CD14-positive monocyte (primary cell): ENCODE results near the gene ESRRG. TPM values are rescaled to one million over a fixed set of nuclear protein-coding genes. Genes with fewer than 3 reads are reported as not detected.

Source experiments
- DNase-seq, 3 donors: peaks; one replicate each; pipeline ENCODE4 v3.0.0-alpha.2; 2011 to 2022
- H2AFZ ChIP-seq: 2 replicates; pipeline ENCODE4 v1.6.0; 2012; ENCODE audit warnings: mild to moderate bottlenecking, low read depth, low read length, inconsistent platforms; ENCODE audit not compliant: insufficient read depth, poor library complexity, severe bottlenecking
- H3K27ac ChIP-seq, 2 donors: 1 replicate in 1 of 2; 2 replicates in 1 of 2; pipeline ENCODE4 v1.5.1; 2012 to 2013; ENCODE audit warnings: low read length in 2 of 2, control low read depth in 1 of 2, inconsistent platforms in 1 of 2, low read depth in 1 of 2, mild to moderate bottlenecking in 1 of 2
- H3K27me3 ChIP-seq, 2 donors: one replicate each; pipeline versions ENCODE4 v1.6.0 to v1.6.1; 2011 to 2013; ENCODE audit warnings: low read length in 2 of 2; ENCODE audit not compliant: control insufficient read depth in 2 of 2, insufficient read depth in 2 of 2
- H3K36me3 ChIP-seq, 2 donors: replicated peaks in 1 of 2; 1 replicate in 1 of 2; 2 replicates in 1 of 2; pipeline versions ENCODE4 v1.5.1 to v1.6.1; 2012 to 2013; ENCODE audit warnings: low read length in 2 of 2, control low read depth in 1 of 2, inconsistent platforms in 1 of 2, mild to moderate bottlenecking in 1 of 2; ENCODE audit not compliant: insufficient read depth in 2 of 2, control insufficient read depth in 1 of 2
- H3K4me1 ChIP-seq, 2 donors: 1 replicate in 1 of 2; 2 replicates in 1 of 2; pipeline versions ENCODE4 v1.5.1 to v1.6.1; 2012 to 2013; ENCODE audit warnings: low read length in 2 of 2, control low read depth in 1 of 2, inconsistent platforms in 1 of 2, mild to moderate bottlenecking in 1 of 2, moderate library complexity in 1 of 2; ENCODE audit not compliant: insufficient read depth in 2 of 2, control insufficient read depth in 1 of 2
- H3K4me2 ChIP-seq: replicated peaks from 2 replicates; pipeline ENCODE3; 2012; ENCODE audit warnings: low read length, moderate library complexity, mild to moderate bottlenecking; ENCODE audit not compliant: poor library complexity, severe bottlenecking; ENCODE audit errors: extremely low read depth
- H3K4me3 ChIP-seq, 3 experiments: fragments of 200-600 bp in 1 of 3; sonication (generic) in 1 of 3; replicated peaks in 1 of 3; 1 replicate in 2 of 3; 2 replicates in 1 of 3; pipeline ENCODE4 v1.5.1; 2011 to 2013; ENCODE audit warnings: low read length in 3 of 3, mild to moderate bottlenecking in 3 of 3, control low read depth in 2 of 3, low read depth in 2 of 3, inconsistent platforms in 1 of 3, moderate library complexity in 1 of 3
- H3K79me2 ChIP-seq: 2 replicates; pipeline ENCODE4 v1.6.0; 2012; ENCODE audit warnings: mild to moderate bottlenecking, control low read depth, inconsistent platforms, low read length, moderate library complexity; ENCODE audit not compliant: insufficient read depth
- H3K9ac ChIP-seq: 2 replicates; pipeline ENCODE4 v1.6.0; 2017; ENCODE audit warnings: low read length, mild to moderate bottlenecking; ENCODE audit not compliant: insufficient read depth, poor library complexity, severe bottlenecking
- H3K9me3 ChIP-seq, 2 donors: replicated peaks in 1 of 2; 1 replicate in 1 of 2; 2 replicates in 1 of 2; pipeline versions ENCODE4 v1.5.1 to v1.6.1; 2012 to 2013; ENCODE audit warnings: low read length in 2 of 2, control low read depth in 1 of 2; ENCODE audit not compliant: control insufficient read depth in 1 of 2, insufficient read depth in 1 of 2
- H4K20me1 ChIP-seq: 2 replicates; pipeline ENCODE4 v1.6.0; 2012; ENCODE audit warnings: mild to moderate bottlenecking, low read length, control low read depth, moderate library complexity; ENCODE audit not compliant: insufficient read depth
- H3K27ac Mint-ChIP-seq, 7 donors: one replicate each; pipeline ENCODE4 v1.8.0; 2020; ENCODE audit warnings: mild to moderate bottlenecking in 7 of 7, mixed read lengths in 7 of 7, moderate library complexity in 6 of 7, inconsistent platforms in 2 of 7
- H3K27me3 Mint-ChIP-seq, 3 donors: one replicate each; pipeline ENCODE4 v1.8.0; 2021 to 2022; ENCODE audit warnings: low read depth in 3 of 3, mild to moderate bottlenecking in 3 of 3, mixed read lengths in 3 of 3, moderate library complexity in 3 of 3, inconsistent platforms in 1 of 3
- H3K36me3 Mint-ChIP-seq, 2 donors: one replicate each; pipeline ENCODE4 v1.8.0; 2020; ENCODE audit warnings: mixed read lengths in 2 of 2, inconsistent platforms in 1 of 2, mild to moderate bottlenecking in 1 of 2
- H3K4me1 Mint-ChIP-seq: one replicate; pipeline ENCODE4 v1.8.0; 2020; ENCODE audit warnings: mild to moderate bottlenecking, mixed read lengths
- H3K4me3 Mint-ChIP-seq, 2 donors: one replicate each; pipeline ENCODE4 v1.8.0; 2020; ENCODE audit warnings: mild to moderate bottlenecking in 2 of 2, mixed read lengths in 2 of 2, moderate library complexity in 1 of 2
- H3K9me3 Mint-ChIP-seq, 7 donors: one replicate each; pipeline ENCODE4 v1.8.0; 2020 to 2022; ENCODE audit warnings: mixed read lengths in 7 of 7, mild to moderate bottlenecking in 6 of 7, moderate library complexity in 6 of 7, inconsistent platforms in 2 of 7
- WGBS: methylation state at CpG from one replicate; pipeline ENCODE4 v1.1.5; 2013; ENCODE audit warnings: missing lambda C conversion rate; ENCODE audit not compliant: insufficient coverage; 5-methylcytosine and 5-hydroxymethylcytosine counted together
- intact Hi-C, 2 donors: fragments of 100-400 bp; cut with micrococcal nuclease; formaldehyde crosslinking; loops; one replicate each; pipeline versions ENCODE4 v1.15.0 to v1.15.1; 2023
- polyA plus RNA-seq, 3 donors: library from polyadenylated mRNA; depleted of rRNA in 1 of 3; unstranded in 2 of 3; stranded (reverse) in 1 of 3; fragments of 300-500 nt in 2 of 3; fragments of >200 nt in 1 of 3; fragmentation: Illumina TruSeq in 2 of 3; gene quantifications; 1 replicate in 2 of 3; 2 replicates in 1 of 3; pipeline ENCODE4 v1.2.3, GENCODE V29; 2012 to 2021
- TF ChIP-seq, protein P1 (sequence below): fragments of 200-600 bp; IDR thresholded peaks from one replicate; pipeline ENCODE4 v1.8.0; 2022; ENCODE audit warnings: antibody characterized with exemption, mild to moderate bottlenecking

The ESRRG gene
- polyA plus RNA-seq, 3 donors: not detected

DNA sequence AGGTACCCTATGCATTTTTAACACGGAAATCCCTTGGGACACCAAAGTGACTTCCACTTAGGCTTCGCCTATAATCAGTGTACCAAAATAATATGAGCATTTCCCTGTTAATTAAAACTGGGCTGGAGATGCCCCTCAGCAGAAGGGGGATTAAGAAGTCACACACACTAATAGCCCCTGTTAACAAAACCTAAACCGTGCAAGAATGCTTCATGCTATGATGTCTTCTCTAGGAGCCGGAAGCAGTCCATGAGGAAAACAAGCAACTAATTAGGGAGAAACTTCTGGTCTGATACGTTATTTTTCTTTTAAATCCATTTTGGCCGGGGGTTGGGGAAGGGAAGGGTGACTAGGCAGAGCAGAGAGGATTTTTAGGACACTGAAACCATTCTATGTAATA, 123.4 kb downstream of the ESRRG start:
- Mint-ChIP-seq H3K27ac (no peak overlapping the region), H3K27me3 (peaks cover 1 to 28% (median 19%) of the 10 kb centered on the region in 3 donors), H3K9me3 (peaks cover 0 to 3% (median 0%) of the 10 kb centered on the region in 7 donors), H3K4me3 (no peak overlapping the region), H3K4me1 (peaks cover 8% of the 10 kb centered on the region), H3K36me3 (no peaks in the 10 kb centered on the region)
- Histone ChIP-seq H3K9ac (no peak overlapping the region), H4K20me1 (no peaks in the 10 kb centered on the region), H3K27me3 (peaks cover 0 to 15% of the 10 kb centered on the region in 2 donors), H2AFZ (no peak overlapping the region), H3K36me3 (no peaks in the 10 kb centered on the region), H3K4me3 (no peak overlapping the region), H3K27ac (no peak overlapping the region), H3K9me3 (no peaks in the 10 kb centered on the region), H3K4me2 (no peak overlapping the region), H3K79me2 (no peaks in the 10 kb centered on the region), H3K4me1 (peaks cover 3 to 5% of the 10 kb centered on the region in 2 donors)
- intact Hi-C loops: no loop called here
- TF ChIP-seq, protein P1, sequence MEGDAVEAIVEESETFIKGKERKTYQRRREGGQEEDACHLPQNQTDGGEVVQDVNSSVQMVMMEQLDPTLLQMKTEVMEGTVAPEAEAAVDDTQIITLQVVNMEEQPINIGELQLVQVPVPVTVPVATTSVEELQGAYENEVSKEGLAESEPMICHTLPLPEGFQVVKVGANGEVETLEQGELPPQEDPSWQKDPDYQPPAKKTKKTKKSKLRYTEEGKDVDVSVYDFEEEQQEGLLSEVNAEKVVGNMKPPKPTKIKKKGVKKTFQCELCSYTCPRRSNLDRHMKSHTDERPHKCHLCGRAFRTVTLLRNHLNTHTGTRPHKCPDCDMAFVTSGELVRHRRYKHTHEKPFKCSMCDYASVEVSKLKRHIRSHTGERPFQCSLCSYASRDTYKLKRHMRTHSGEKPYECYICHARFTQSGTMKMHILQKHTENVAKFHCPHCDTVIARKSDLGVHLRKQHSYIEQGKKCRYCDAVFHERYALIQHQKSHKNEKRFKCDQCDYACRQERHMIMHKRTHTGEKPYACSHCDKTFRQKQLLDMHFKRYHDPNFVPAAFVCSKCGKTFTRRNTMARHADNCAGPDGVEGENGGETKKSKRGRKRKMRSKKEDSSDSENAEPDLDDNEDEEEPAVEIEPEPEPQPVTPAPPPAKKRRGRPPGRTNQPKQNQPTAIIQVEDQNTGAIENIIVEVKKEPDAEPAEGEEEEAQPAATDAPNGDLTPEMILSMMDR: no peak
- WGBS: 100% methylated on average over 2 of the region's 6 CpGs
- DNase-seq: no peak

DNA sequence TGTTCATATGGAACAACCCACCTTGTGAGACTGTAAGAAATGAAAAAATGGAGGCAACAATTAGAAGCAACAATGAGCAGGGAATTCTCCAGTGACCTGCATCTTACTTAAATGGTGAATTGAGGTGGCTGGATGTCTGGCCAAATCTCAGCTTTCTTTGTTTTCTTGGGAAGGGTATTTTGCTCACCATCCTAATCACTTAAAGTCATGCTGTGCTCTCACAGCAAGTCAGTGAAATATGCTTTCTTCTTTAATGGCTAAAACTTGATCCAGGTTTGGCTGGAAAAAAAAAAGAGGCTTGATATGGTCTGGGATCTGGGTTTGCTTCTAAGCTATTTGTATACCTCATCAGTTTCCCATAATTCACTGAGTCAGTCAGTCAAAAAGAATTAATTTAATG, 124.8 kb downstream of the ESRRG start:
- no peak overlapping the region for H3K4me3 ChIP-seq
- Mint-ChIP-seq H3K4me1 (peaks cover 8% of the 10 kb centered on the region), H3K4me3 (no peak overlapping the region), H3K9me3 (peaks cover 0 to 3% (median 0%) of the 10 kb centered on the region in 7 donors), H3K27me3 (peaks cover 1 to 28% (median 19%) of the 10 kb centered on the region in 3 donors), H3K27ac (no peak overlapping the region), H3K36me3 (no peaks in the 10 kb centered on the region)
- no peaks in the 10 kb centered on the region for H3K36me3 ChIP-seq
- H4K20me1 ChIP-seq: no peaks in the 10 kb centered on the region
- intact Hi-C loops: no loop called here
- H3K27ac ChIP-seq: no peak overlapping the region
- no peaks in the 10 kb centered on the region for H3K9me3 ChIP-seq
- TF ChIP-seq, protein P1: no peak
- peaks cover 3 to 5% of the 10 kb centered on the region in 2 donors for H3K4me1 ChIP-seq
- no peak overlapping the region for H2AFZ ChIP-seq
- no peaks in the 10 kb centered on the region for H3K79me2 ChIP-seq
- H3K9ac ChIP-seq: no peak overlapping the region
- H3K4me2 ChIP-seq: no peak overlapping the region
- H3K27me3 ChIP-seq: peaks cover 0 to 15% of the 10 kb centered on the region in 2 donors
- no peak for DNase-seq
